HuH-7 (cell line): Measurements from ENCODE around the gene DDIT3.

Experiments
- DNase-seq: peaks from one replicate; pipeline ENCODE4 v3.0.0; 2011; ENCODE audit warnings: low spot score

Gene DDIT3

GRCh38 chr12:57547288-57548012 lies 27.1 kb upstream of the DDIT3 start:
- no peak for DNase-seq

- DNase-seq = peak; percentile 98
Measured at GRCh38 chr12:57546438-57547287, 26.3 kb upstream of the DDIT3 start, which contains the start of gene DCTN2. DCTN2 (minus strand) TSS chr12:57547192; CDS start chr12:57547063, 129 bp downstream.

GRCh38 chr12:57545809-57546437 lies 25.6 kb upstream of the DDIT3 start:
- no peak for DNase-seq

GRCh38 chr12:57543581-57543980 lies 23.3 kb upstream of the DDIT3 start:
- no peak for DNase-seq

- no peak for DNase-seq
Measured at GRCh38 chr12:57541717-57542116, 21.4 kb upstream of the DDIT3 start.

GRCh38 chr12:57541001-57541400 lies 20.7 kb upstream of the DDIT3 start:
- DNase-seq = no peak

GRCh38 chr12:57539134-57539768 lies 18.9 kb upstream of the DDIT3 start:
- no peak for DNase-seq

GRCh38 chr12:57536597-57536942 lies 16.3 kb upstream of the DDIT3 start:
- DNase-seq = no peak

GRCh38 chr12:57535764-57536596 lies 15.7 kb upstream of the DDIT3 start:
- DNase-seq = no peak

GRCh38 chr12:57534991-57535543 lies 14.8 kb upstream of the DDIT3 start:
- DNase-seq = no peak

- no peak for DNase-seq
Measured at GRCh38 chr12:57534250-57534649, 13.9 kb upstream of the DDIT3 start.

- DNase-seq = no peak
Measured at GRCh38 chr12:57533108-57533507, 12.8 kb upstream of the DDIT3 start.

- no peak for DNase-seq
Measured at GRCh38 chr12:57531836-57532235, 11.5 kb upstream of the DDIT3 start.

- no peak for DNase-seq
Measured at GRCh38 chr12:57530396-57531142, 10.3 kb upstream of the DDIT3 start.

- DNase-seq = no peak
Measured at GRCh38 chr12:57529831-57530230, 9.5 kb upstream of the DDIT3 start.

GRCh38 chr12:57528831-57529555 lies 8.7 kb upstream of the DDIT3 start:
- DNase-seq = no peak

- no peak for DNase-seq
Measured at GRCh38 chr12:57528176-57528575, 7.9 kb upstream of the DDIT3 start.

- DNase-seq = no peak
Measured at GRCh38 chr12:57527184-57527583, 6.9 kb upstream of the DDIT3 start.

- DNase-seq = no peak
Measured at GRCh38 chr12:57526477-57527126, 6.3 kb upstream of the DDIT3 start.
